ENCODE measurements around the gene THAP4.

DNA sequence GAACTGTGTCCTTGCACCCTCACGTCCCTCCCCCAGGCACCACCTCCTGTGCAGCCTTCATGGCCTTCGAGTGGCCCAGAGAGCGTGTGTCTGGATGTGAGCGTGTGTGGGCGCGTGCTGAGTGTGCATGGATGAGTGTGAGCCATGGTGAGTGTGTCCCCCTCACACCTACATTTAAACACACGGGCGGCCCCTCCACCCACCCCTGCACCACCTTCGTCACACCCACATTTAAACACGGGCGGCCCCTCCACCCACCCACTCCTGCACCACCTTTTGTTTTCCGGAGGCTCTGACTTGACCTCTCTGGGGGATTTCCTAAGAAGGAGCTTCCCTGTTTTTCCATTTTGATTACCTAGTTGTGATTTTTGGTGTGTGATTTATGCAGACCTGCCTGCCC lies 31.9 kb upstream of the THAP4 start:
- no peak for TF ChIP-seq POLR2A (IDR thresholded peaks at IDR 0.05; ENCODE audit: low read length)
- no peak for TF ChIP-seq GATA1 (IDR thresholded peaks at IDR 0.05; ENCODE audit: low read depth, low read length)
